ENCODE measurements around the gene ZNF536. TPM values are rescaled to one million over a fixed set of nuclear protein-coding genes. Genes with fewer than 3 reads are reported as not detected.
A peak's percentile ranks its signal among the peaks of the same experiment; 100 is the strongest.

Gene ZNF536
- total RNA-seq, 1 donor from 2014 or later = 6.4 TPM

DNA sequence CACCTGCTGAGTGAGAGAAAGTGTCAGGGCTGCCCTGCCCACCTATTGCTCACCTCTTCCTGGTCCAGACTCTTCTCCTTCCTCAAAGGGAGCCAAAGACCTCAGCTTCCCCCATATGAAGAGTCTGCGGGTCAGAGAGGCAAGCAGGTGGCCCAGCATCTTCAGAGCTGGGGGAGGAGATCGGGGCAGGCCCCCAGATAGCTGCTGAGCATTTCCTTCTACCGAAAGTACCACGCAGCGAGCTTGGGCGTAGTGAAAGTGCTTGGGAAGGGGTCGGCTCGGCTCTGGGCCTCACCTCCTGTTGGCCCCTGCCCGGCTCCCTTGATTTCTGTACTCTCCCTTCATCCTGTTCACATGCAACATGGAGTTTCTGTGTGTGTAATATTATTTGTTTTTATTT, 12.2 kb upstream of the ZNF536 start:
- ATAC-seq = no peak
- DNase-seq = no peak
- intact Hi-C loops (cut with micrococcal nuclease) = no loop called here

DNA sequence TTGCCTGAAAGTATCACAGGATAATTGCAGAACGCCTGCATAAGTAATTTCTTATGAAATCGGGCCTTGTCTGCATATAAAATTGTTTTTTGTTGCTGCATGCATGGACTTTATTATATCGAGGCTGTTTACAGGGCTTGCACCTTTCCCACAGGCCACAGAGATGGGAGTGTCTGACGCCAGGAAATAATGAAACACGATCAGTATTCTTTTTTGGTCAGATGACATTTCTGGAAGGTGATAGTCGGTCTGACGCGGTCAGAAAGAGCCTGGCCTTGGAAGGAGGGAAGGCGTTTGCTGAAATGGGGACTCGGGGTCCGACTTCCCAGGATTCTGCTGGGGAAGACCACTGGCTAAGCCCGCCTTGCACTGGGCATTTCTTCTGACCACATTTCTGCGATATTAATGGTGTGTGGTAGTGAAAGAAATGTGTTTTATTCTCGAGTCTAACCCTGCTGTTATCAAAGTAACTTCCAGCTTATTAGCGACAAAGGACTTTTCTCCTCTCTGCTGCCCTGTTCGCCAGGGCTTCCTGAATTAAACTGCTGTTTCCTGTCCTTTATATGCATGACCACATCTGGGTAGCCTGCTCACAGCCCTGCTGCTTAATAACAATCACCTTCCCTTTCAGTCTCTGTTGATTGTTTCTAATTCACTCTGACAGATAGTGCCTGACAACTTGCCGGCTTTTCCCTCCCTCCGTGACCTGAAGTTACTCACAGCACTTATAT, 11.6 kb upstream of the ZNF536 start:
- ATAC-seq = no peak
- intact Hi-C loops (cut with micrococcal nuclease) = no loop called here
- DNase-seq = no peak

GRCh38 chr19:30361107-30361447, 11.1 kb upstream of the ZNF536 start:
- intact Hi-C loops (cut with micrococcal nuclease) = no loop called here
- DNase-seq = no peak
- no peak for ATAC-seq

- intact Hi-C loops (cut with micrococcal nuclease) = no loop called here
- ATAC-seq (no peak), DNase-seq (no peak)
Observed at GRCh38 chr19:30361721-30362120, 10.5 kb upstream of the ZNF536 start.

DNA sequence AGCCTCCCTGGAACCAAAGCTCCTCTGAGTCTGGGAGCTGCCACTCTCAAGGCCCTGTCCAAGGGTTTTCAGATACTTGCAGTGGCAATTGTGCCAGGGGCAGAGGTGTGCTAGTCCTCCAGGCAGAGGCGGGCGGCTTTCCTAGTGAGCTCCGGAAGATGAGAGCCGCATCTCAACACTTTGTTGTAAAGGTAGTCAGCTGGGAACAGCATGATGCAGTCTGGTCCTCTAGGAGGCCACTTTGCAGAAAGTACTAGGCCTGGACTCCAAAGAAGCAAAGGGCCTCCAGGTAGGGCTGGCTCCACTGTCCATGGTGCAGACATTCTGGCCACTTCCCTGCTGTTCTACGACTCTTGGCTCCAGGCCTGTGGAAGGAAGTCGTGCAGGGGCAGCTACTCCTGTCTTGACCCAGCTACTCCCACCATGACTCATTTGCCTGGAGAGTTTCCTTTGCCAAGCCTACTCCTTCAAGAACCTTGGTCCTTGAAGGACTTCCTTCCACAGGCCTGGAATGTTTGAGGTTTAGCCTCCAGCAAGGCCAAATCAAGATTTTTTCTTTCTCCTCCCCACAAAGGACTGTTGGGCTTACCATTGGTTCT, 9.9 kb upstream of the ZNF536 start:
- DNase-seq (no peak), ATAC-seq (no peak)
- intact Hi-C loops (cut with micrococcal nuclease) = no loop called here

DNA sequence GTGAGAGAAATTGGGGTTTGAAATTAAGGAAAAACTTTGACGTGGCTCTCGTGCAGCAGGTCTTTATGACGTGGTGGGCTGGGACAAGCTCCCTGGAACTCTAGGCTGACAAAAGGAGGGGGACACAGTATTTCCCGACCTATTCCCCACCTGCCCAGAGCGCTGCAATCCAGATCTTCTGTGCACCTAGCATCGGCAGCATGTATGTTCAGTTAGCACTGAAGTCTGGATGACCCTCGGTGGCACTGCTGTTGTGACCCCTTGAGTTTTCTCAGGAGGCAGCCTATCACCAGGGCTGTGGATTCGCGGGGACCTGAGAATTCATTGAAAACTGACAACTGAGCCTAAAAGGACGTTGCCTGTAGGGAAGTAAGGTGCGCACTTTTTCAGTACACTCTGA, 9.1 kb upstream of the ZNF536 start:
- no peak for DNase-seq
- intact Hi-C loops (cut with micrococcal nuclease) = no loop called here
- ATAC-seq = no peak

GRCh38 chr19:30364866-30365800, 7.1 kb upstream of the ZNF536 start:
- ATAC-seq (no peak), DNase-seq (no peak)
- intact Hi-C loops (cut with micrococcal nuclease) = no loop called here

DNA sequence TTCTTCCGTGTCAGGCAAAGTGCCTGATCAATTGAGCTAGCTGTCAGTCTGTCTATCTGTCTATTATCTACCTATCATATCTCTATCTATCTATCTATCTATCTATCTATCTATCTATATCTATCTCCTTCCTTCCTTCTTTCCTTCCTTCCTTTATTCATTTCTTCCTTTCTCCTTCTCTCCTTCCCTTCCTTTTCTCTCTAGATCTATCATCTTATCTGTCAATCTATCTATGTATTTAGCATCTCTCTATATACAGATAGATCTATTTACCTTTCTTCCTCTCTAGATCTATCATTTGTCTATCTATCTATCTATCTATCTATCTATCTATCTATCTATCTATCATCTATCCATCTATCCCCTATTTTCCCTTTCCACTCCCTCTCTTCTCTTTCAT, 5.9 kb upstream of the ZNF536 start:
- DNase-seq (no peak), ATAC-seq (no peak)
- intact Hi-C loops (cut with micrococcal nuclease) = no loop called here

DNA sequence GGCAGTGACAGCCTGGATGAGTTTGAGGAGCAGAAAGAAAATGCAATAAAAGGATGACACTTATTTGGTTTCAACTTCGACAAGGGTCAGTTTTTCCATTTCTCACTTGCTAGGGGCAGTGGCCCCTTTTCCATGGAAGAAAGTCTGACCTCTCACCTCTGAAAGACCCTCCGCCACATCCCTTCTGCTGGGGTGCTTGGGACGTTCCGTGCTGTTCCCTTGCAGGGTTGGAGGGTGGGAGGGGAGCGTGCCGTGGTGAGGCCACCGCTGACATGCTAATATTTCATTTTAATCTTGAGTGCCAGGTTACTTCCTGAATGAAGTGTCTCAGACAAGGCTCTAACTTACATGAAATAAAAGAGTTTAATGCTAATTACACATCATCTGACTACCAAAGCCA, 5.2 kb upstream of the ZNF536 start:
- no peak for DNase-seq
- ATAC-seq = no peak

GRCh38 chr19:30367421-30367820, 4.8 kb upstream of the ZNF536 start:
- DNase-seq (no peak), ATAC-seq (no peak)
- intact Hi-C loops (cut with micrococcal nuclease) = no loop called here

More for the DNA sequence above, 5.2 kb upstream of the ZNF536 start:
- intact Hi-C loops (cut with micrococcal nuclease) = no loop called here

DNA sequence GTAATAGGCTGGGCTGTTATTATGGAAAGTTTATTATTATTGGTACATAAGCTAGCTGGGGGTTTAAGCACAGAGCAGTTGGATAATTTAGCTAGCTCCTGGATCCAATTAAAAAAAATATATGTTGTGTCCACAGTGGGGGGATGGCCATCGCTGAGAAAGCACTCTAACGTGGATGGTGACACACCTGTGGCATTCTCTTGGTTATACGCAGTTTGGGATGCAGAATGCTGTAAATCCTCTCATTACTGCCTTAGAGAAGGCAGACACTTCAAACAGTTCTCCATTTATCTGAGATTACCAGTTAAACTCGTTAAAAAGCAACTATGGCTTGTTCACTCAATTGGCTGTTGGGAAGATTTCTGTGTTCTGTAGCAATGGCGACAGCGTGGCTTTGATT, 2.4 kb upstream of the ZNF536 start:
- DNase-seq = no peak
- no peak for ATAC-seq
- intact Hi-C loops (cut with micrococcal nuclease) = no loop called here

DNA sequence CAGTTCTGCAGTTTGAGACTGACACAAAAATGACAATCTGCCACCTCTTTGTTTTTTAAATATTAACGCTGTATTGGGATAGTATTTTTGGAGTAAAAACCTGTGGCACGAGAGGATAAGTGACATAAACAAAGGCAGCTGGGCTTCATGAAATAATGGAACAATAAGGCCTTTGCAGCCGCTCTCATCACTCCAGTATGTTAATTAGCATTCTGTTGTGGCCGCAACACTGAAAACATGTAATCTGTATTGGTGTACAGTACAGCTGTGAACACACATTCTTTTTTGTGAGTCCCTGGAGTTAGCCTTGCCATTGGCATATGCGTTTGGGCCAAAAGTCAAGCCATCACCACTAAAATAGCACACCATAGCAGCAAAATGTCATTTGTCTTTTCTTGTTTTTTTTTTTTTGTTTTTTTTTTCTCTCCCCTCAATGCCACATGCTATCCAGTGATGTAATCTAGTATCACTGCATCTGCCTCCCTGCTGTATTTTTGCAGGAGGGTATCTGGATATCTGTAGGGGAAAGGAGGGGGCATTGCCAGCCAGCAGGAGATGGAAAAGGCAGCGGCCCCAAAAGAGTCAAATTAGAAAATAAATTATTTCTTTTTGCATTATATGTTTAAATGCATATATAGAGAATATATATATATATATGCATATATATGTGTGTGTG, 885 bp upstream of the ZNF536 start:
- ATAC-seq = no peak
- no peak for DNase-seq
- intact Hi-C loops (cut with micrococcal nuclease) = no loop called here

DNA sequence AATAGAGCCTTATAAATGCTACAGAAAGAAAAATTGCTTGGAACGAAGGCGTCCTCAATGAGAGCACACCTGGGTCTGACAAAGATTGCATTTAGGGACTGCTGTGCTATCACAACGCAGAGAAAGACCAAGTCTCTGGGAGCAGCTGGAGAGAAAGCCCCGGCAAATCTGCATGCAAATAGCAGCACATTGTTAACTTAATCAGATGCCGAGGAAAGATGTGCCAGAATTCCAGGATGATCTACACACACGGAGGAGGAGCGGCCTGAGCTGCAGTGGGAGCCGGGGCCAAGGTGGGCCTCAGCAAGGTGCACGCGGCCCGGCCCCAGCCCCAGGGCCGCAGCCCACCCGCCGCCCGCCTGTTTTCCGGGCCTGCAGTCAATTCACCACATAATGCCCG, 1.4 kb downstream of the ZNF536 start:
- no peak for DNase-seq
- intact Hi-C loops (cut with micrococcal nuclease) = no loop called here
- ATAC-seq = no peak

DNA sequence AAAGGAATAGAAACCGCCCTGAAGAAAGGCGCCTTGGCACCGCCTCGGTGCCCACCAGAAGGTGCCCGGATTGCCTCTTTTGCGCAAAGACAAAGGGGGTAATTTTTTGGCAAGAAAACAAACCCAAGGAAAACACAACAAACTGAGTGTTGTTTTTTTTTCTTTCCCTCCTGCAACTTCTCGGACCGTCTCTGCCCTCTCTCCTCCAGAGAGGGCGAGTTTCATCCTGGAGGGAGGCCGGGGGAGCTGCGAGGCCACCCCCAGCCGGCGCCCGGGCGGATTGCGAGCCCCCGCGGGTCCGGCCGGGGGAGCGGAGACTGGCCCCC, 2.3 kb downstream of the ZNF536 start:
- ATAC-seq = no peak
- intact Hi-C loops (cut with micrococcal nuclease) = no loop called here
- no peak for DNase-seq

DNA sequence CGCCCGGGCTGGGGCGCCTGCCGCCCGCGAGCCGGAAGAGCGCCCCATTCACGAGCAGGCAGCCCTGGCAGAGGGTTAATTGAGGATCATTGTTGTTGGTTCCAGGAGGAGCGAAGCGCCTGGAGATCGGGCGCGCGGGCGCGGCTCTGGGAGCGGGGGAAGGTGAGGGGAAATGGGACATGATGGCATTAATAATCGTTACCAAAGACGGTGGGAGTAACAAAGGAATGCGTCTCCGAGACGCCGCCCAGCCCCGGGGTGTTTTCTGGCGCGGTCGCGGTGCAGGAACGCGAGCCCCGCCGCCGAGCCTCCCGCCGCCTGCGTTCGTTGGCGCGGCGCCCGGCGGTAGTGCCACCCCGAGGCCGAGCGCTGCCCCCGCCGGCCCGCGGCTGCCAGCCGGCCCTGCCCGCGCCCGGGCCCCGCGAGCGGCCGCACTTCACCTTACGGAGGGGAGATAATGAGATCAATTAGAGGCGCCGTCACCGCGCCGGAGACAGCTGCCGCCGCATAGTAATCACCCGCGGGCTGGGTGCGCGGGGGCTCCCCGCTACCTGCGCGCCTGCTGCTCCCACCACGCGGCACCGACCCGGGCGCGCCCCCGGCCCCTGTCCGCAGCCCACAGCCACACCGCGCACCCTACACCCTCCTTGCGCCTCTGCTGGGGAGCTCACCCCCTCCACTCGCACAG, 2.8 kb downstream of the ZNF536 start:
- intact Hi-C loops (cut with micrococcal nuclease) = no loop called here
- no peak for DNase-seq
- ATAC-seq = peak; percentile 55

- no peak for ATAC-seq
- DNase-seq = no peak
- intact Hi-C loops (cut with micrococcal nuclease) = no loop called here
Observed at GRCh38 chr19:30375553-30376031, 3.4 kb downstream of the ZNF536 start.

- ATAC-seq (no peak), DNase-seq (no peak)
- intact Hi-C loops (cut with micrococcal nuclease) = no loop called here
Observed at GRCh38 chr19:30376272-30376671, 4.1 kb downstream of the ZNF536 start.

GRCh38 chr19:30376826-30377425, 4.7 kb downstream of the ZNF536 start:
- intact Hi-C loops (cut with micrococcal nuclease) = no loop called here
- no peak for DNase-seq
- ATAC-seq = no peak

DNA sequence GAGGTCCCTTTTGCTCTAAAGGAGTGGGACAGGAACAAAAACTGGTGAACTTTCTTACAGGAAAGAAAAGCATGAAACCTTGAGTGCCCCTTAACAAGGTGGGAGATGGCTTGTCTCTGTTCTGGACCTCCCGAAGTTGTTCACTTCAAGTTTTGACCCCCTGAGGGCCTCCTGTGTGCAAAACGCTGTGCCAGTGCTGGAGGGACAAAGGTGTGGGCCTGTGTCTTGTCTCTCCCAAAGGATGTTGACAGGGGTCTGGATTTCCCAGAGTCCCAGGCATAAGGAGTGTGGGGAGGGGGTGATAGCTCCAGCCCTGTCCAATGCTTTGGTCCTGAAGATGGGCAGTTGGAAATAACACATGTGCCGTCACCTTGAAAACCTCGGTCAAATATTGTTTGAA, 6.5 kb downstream of the ZNF536 start:
- no peak for DNase-seq
- intact Hi-C loops (cut with micrococcal nuclease) = no loop called here
- ATAC-seq = no peak
